Smooth muscle cell (in vitro differentiated cells): ENCODE results near the gene CORO7. TPM values are rescaled to one million over a fixed set of nuclear protein-coding genes. Genes with fewer than 3 reads are reported as not detected.
A peak's percentile ranks its signal among the peaks of the same experiment; 100 is the strongest.

Source experiments
- DNase-seq: peaks from one replicate; lab custom pipeline; 2025; ENCODE audit not compliant: unreplicated experiment; lab: John Stamatoyannopoulos, UW
- H2AFZ ChIP-seq: fragments of 200-600 bp; sonication (generic); 2 replicates; pipeline ENCODE4 v1.6.0; 2016; ENCODE audit warnings: antibody characterized with exemption, low read depth, mild to moderate bottlenecking
- H3F3A ChIP-seq: fragments of 200-600 bp; sonication (generic); 2 replicates; pipeline ENCODE4 v1.6.0; 2017; ENCODE audit warnings: antibody characterized with exemption, low read depth
- H3K27ac ChIP-seq: fragments of 200-600 bp; sonication (generic); 2 replicates; pipeline ENCODE4 v1.5.1; 2016; ENCODE audit warnings: low read depth, mild to moderate bottlenecking
- H3K27me3 ChIP-seq: fragments of 200-600 bp; sonication (generic); 2 replicates; pipeline ENCODE4 v1.6.1; 2016; ENCODE audit warnings: low read depth, mild to moderate bottlenecking
- H3K36me3 ChIP-seq: fragments of 200-600 bp; sonication (generic); 2 replicates; pipeline ENCODE4 v1.5.1; 2016; ENCODE audit warnings: low read depth
- H3K4me1 ChIP-seq: fragments of 200-600 bp; sonication (generic); 2 replicates; pipeline ENCODE4 v1.5.1; 2016; ENCODE audit warnings: low read depth
- H3K4me2 ChIP-seq: fragments of 200-600 bp; sonication (generic); 2 replicates; pipeline ENCODE4 v1.6.0; 2016; ENCODE audit warnings: mild to moderate bottlenecking
- H3K4me3 ChIP-seq: fragments of 200-600 bp; sonication (generic); 2 replicates; pipeline ENCODE4 v1.5.1; 2016; ENCODE audit warnings: mild to moderate bottlenecking
- H3K79me2 ChIP-seq: fragments of 200-600 bp; sonication (generic); 2 replicates; pipeline ENCODE4 v1.6.0; 2016; ENCODE audit warnings: low read depth, mild to moderate bottlenecking
- H3K9ac ChIP-seq: fragments of 200-600 bp; sonication (generic); 2 replicates; pipeline ENCODE4 v1.6.0; 2016; ENCODE audit warnings: low read depth
- H3K9me3 ChIP-seq: fragments of 200-600 bp; sonication (generic); replicated peaks from 2 replicates; pipeline ENCODE4 v1.5.1; 2016; ENCODE audit warnings: low read depth
- H4K20me1 ChIP-seq: fragments of 200-600 bp; sonication (generic); 2 replicates; pipeline ENCODE4 v1.6.0; 2016; ENCODE audit warnings: low read depth
- CTCF ChIP-seq: fragments of 200-600 bp; sonication (generic); IDR thresholded peaks from 2 replicates; pipeline ENCODE4 v1.5.1; 2017; ENCODE audit warnings: borderline replicate concordance, mild to moderate bottlenecking, antibody characterized with exemption; ENCODE audit not compliant: insufficient read depth, poor library complexity, severe bottlenecking
- WGBS: methylation state at CpG from one replicate; pipeline ENCODE4 v1.1.7; 2016; ENCODE audit warnings: low lambda C conversion rate; 5-methylcytosine and 5-hydroxymethylcytosine counted together
- polyA plus RNA-seq: library from polyadenylated mRNA; unstranded; fragments of >200 nt; fragmentation: Nextera tagmentation; extraction: Ambion mirVana; gene quantifications from 2 replicates; pipeline ENCODE4 v1.2.1, GENCODE V29; 2016
- total RNA-seq: library from RNA; depleted of rRNA; stranded (reverse); fragments of >200 nt; gene quantifications from 2 replicates; pipeline ENCODE4 v1.2.3, GENCODE V29; 2014

The CORO7 gene
- total and polyA plus RNA-seq, 2 experiments from 2014 or later: 6.7 to 12.7 TPM

- Histone ChIP-seq H3K9me3 (no peaks in the 10 kb centered on the region), H3K79me2 (no peaks in the 10 kb centered on the region), H3K9ac (no peak overlapping the region), H3K4me1 (peaks cover 4% of the 10 kb centered on the region), H3K27ac (no peak overlapping the region), H3K36me3 (no peaks in the 10 kb centered on the region), H3K4me2 (no peak overlapping the region), H3K4me3 (no peak overlapping the region), H3F3A (no peaks in the 10 kb centered on the region), H4K20me1 (peaks cover under 1% of the 10 kb centered on the region), H3K27me3 (no peaks in the 10 kb centered on the region), H2AFZ (no peak overlapping the region)
- WGBS: 82% methylated on average over 8 of the region's 8 CpGs
- no peak for DNase-seq
- TF ChIP-seq CTCF: no peak
These were observed 4.2 kb upstream of the CORO7 start for GRCh38 chr16:4420505-4421105.

- TF ChIP-seq CTCF: no peak
- peaks cover 1% of the 10 kb centered on the region for H3K4me1 ChIP-seq
- no peak overlapping the region for H3K4me3 ChIP-seq
- H4K20me1 ChIP-seq: peaks cover 12% of the 10 kb centered on the region
- no peaks in the 10 kb centered on the region for H3K9me3 ChIP-seq
- H3K4me2 ChIP-seq: no peak overlapping the region
- no peak overlapping the region for H3K27ac ChIP-seq
- H3K79me2 ChIP-seq: peaks cover 4% of the 10 kb centered on the region
- 76% methylated on average over 7 of the region's 7 CpGs for WGBS
- no peaks in the 10 kb centered on the region for H3K27me3 ChIP-seq
- no peak overlapping the region for H3K9ac ChIP-seq
- peaks cover 4% of the 10 kb centered on the region for H3F3A ChIP-seq
- no peak for DNase-seq
- no peak overlapping the region for H2AFZ ChIP-seq
- no peaks in the 10 kb centered on the region for H3K36me3 ChIP-seq
These were observed 3.1 kb upstream of the CORO7 start for GRCh38 chr16:4419402-4419959.

GRCh38 chr16:4415538-4416199, 727 bp downstream of the CORO7 start:
- peaks cover 16% of the 10 kb centered on the region for H4K20me1 ChIP-seq
- H3K79me2 ChIP-seq: peaks cover 10% of the 10 kb centered on the region
- no peaks in the 10 kb centered on the region for H3K27me3 ChIP-seq
- no peak overlapping the region for H3K27ac ChIP-seq
- TF ChIP-seq CTCF: no peak
- no peaks in the 10 kb centered on the region for H3K9me3 ChIP-seq
- no peaks in the 10 kb centered on the region for H3K4me1 ChIP-seq
- WGBS: 9% methylated on average over 33 of the region's 44 CpGs
- peak overlapping the region; percentile 86 for H2AFZ ChIP-seq
- peak overlapping the region; percentile 72 for H3K4me3 ChIP-seq
- H3K9ac ChIP-seq: peak overlapping the region; percentile 77
- peaks cover 4% of the 10 kb centered on the region for H3F3A ChIP-seq
- no peak for DNase-seq
- H3K36me3 ChIP-seq: no peaks in the 10 kb centered on the region
- H3K4me2 ChIP-seq: peak overlapping the region; percentile 96
